ENCODE results near the gene SF3B2.

DNA sequence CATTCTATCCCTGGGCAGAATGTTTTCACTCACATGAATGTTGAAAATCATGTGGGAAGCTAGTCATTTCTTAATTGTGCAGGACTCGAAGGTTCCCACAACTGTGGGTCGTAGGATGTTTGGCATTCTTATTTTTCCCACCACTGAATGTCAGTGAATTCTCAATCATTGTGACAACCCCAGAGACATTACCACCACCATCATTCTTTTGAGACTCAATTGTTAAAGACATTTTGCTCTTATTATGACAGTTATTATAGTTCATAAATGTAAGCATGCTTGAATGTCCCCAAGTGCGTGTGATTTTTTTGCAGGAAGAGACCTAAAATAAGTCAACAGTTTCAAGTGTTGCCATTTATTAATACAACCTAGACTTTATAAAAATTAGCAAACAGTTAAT, 36.9 kb downstream of the SF3B2 start:
- TF ChIP-seq, protein P1, sequence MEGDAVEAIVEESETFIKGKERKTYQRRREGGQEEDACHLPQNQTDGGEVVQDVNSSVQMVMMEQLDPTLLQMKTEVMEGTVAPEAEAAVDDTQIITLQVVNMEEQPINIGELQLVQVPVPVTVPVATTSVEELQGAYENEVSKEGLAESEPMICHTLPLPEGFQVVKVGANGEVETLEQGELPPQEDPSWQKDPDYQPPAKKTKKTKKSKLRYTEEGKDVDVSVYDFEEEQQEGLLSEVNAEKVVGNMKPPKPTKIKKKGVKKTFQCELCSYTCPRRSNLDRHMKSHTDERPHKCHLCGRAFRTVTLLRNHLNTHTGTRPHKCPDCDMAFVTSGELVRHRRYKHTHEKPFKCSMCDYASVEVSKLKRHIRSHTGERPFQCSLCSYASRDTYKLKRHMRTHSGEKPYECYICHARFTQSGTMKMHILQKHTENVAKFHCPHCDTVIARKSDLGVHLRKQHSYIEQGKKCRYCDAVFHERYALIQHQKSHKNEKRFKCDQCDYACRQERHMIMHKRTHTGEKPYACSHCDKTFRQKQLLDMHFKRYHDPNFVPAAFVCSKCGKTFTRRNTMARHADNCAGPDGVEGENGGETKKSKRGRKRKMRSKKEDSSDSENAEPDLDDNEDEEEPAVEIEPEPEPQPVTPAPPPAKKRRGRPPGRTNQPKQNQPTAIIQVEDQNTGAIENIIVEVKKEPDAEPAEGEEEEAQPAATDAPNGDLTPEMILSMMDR (IDR thresholded peaks at IDR 0.05): no peak
- no peak for TF ChIP-seq POLR2A (IDR thresholded peaks at IDR 0.05)

Data from body of pancreas (tissue), 4 donors.